ENCODE results near the gene NPSR1.
"Not testable (repeated sequence)": the region's sequence is repeated elsewhere in the genome, so short reads cannot be mapped to it uniquely, and the experiment has no call there.

The NPSR1 gene

GRCh38 chr7:34657632-34658268 is at the start of gene NPSR1:
Gene NPSR1, plus strand, starts transcription at chr7:34658218. Its CDS starts 195 bp downstream, at chr7:34658413.
- FAIRE-seq, result no peak

GRCh38 chr7:34612661-34613060 is 45.4 kb upstream of the NPSR1 start:
- no peak for FAIRE-seq

- FAIRE-seq, result no peak
Measured at GRCh38 chr7:34620425-34620824, 37.6 kb upstream of the NPSR1 start.

GRCh38 chr7:34622182-34622581 is 35.8 kb upstream of the NPSR1 start:
- FAIRE-seq, result no peak

- no peak for FAIRE-seq
Measured at GRCh38 chr7:34622771-34623250, 35.2 kb upstream of the NPSR1 start.

GRCh38 chr7:34628618-34629017 is 29.4 kb upstream of the NPSR1 start:
- not testable (repeated sequence) for FAIRE-seq

- FAIRE-seq, result no peak
Measured at GRCh38 chr7:34652809-34653208, 5.2 kb upstream of the NPSR1 start.

- FAIRE-seq, result no peak
Measured at GRCh38 chr7:34653787-34654186, 4.2 kb upstream of the NPSR1 start.

- no peak for FAIRE-seq
Measured at GRCh38 chr7:34655384-34655783, 2.6 kb upstream of the NPSR1 start.

GRCh38 chr7:34656041-34656440 is 2.0 kb upstream of the NPSR1 start:
- FAIRE-seq, result no peak

- no peak for FAIRE-seq
Measured at GRCh38 chr7:34659472-34660075, 1.6 kb downstream of the NPSR1 start.

GRCh38 chr7:34662058-34662708 is 4.2 kb downstream of the NPSR1 start:
- FAIRE-seq, result no peak

GRCh38 chr7:34664755-34665154 is 6.7 kb downstream of the NPSR1 start:
- FAIRE-seq, result no peak

- no peak for FAIRE-seq
Measured at GRCh38 chr7:34672430-34672829, 14.4 kb downstream of the NPSR1 start.

GRCh38 chr7:34673066-34673465 is 15.0 kb downstream of the NPSR1 start:
- FAIRE-seq, result no peak

GRCh38 chr7:34675749-34676374 is 17.8 kb downstream of the NPSR1 start:
- no peak for FAIRE-seq

- no peak for FAIRE-seq
Measured at GRCh38 chr7:34677491-34677890, 19.5 kb downstream of the NPSR1 start.

GRCh38 chr7:34687529-34687928 is 29.5 kb downstream of the NPSR1 start:
- no peak for FAIRE-seq

GRCh38 chr7:34696415-34696814 is 38.4 kb downstream of the NPSR1 start:
- no peak for FAIRE-seq

- no peak for FAIRE-seq
Measured at GRCh38 chr7:34709771-34710170, 51.8 kb downstream of the NPSR1 start.

- no peak for FAIRE-seq
Measured at GRCh38 chr7:34718867-34719266, 60.8 kb downstream of the NPSR1 start.

GRCh38 chr7:34719636-34720035 is 61.6 kb downstream of the NPSR1 start:
- FAIRE-seq, result no peak

GRCh38 chr7:34720289-34720688 is 62.3 kb downstream of the NPSR1 start:
- FAIRE-seq, result no peak

- FAIRE-seq, result no peak
Measured at GRCh38 chr7:34723338-34723737, 65.3 kb downstream of the NPSR1 start.
